HG02763 (cell line): ENCODE data around the gene SPCS1.

Source experiments
- ATAC-seq: cut with Tn5 transposase; IDR thresholded peaks from one replicate; pipeline ENCODE4 v1.9.1; 2021; ENCODE audit warnings: mild to moderate bottlenecking, moderate library complexity; ENCODE audit not compliant: unreplicated experiment

Gene SPCS1

GRCh38 chr3:52694528-52695189 lies 11.2 kb upstream of the SPCS1 start:
- ATAC-seq = no peak

GRCh38 chr3:52695798-52696671 lies 9.9 kb upstream of the SPCS1 start:
- no peak for ATAC-seq

- ATAC-seq = no peak
These were observed 8.9 kb upstream of the SPCS1 start for GRCh38 chr3:52696830-52697631.

GRCh38 chr3:52697632-52697965 lies 8.3 kb upstream of the SPCS1 start:
- ATAC-seq = no peak

- ATAC-seq = no peak
These were observed 2.6 kb upstream of the SPCS1 start for GRCh38 chr3:52703341-52703740.

GRCh38 chr3:52704611-52705437 lies 1.1 kb upstream of the SPCS1 start:
- ATAC-seq = no peak

- ATAC-seq = no peak
These were observed 543 bp upstream of the SPCS1 start for GRCh38 chr3:52705438-52705687.

GRCh38 chr3:52707585-52707984 lies 1.7 kb downstream of the SPCS1 start:
- ATAC-seq = no peak

- no peak for ATAC-seq
These were observed 4.6 kb downstream of the SPCS1 start for GRCh38 chr3:52710512-52710911.

- no peak for ATAC-seq
These were observed 6.6 kb downstream of the SPCS1 start for GRCh38 chr3:52712291-52713212.

GRCh38 chr3:52714335-52715302 lies 8.7 kb downstream of the SPCS1 start:
- ATAC-seq = no peak

- ATAC-seq = no peak
These were observed 9.9 kb downstream of the SPCS1 start for GRCh38 chr3:52715714-52716305.

GRCh38 chr3:52719618-52720017 lies 13.7 kb downstream of the SPCS1 start:
- ATAC-seq = no peak

GRCh38 chr3:52721002-52721729 lies 15.3 kb downstream of the SPCS1 start:
- ATAC-seq = no peak

GRCh38 chr3:52721730-52722008 lies 15.8 kb downstream of the SPCS1 start:
- no peak for ATAC-seq

GRCh38 chr3:52722491-52722890 lies 16.6 kb downstream of the SPCS1 start:
- no peak for ATAC-seq

- ATAC-seq = no peak
These were observed 18.0 kb downstream of the SPCS1 start for GRCh38 chr3:52723935-52724334.

- no peak for ATAC-seq
These were observed 18.6 kb downstream of the SPCS1 start for GRCh38 chr3:52724511-52724910.
